EH (cell line): ENCODE data around the gene PARVB.
A peak's percentile ranks its signal among the peaks of the same experiment; 100 is the strongest.

Experiments used
- DNase-seq: peaks from one replicate; pipeline ENCODE4 v3.0.0-alpha.2; 2015; ENCODE audit warnings: low read depth

PARVB gene

DNA sequence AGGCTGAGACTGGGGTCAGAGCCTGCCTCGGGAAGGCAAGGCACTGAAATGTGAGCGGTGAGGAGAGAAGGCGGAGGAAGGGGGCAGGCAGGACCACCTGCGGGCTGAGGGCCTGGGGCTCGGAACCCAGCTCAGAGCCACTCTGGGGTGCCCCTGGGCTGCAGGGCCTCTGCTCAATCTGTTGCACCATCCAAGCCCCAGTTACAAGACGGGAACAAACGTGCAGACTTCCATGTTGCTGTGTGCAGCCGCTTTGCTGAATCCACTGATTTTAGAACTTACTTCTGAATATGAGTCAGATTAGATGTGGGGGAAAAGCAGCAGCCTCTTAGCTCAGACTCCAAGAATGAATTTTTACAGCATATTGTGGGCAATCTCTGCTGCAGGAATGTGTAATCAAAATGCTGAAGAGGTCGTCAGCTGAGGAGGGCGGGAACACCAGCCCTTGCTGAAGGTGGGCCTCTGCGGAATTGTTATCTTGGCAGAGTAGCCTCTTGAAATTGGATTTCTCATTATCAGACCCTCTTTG lies 178.2 kb downstream of the PARVB start:
- DNase-seq = peak; percentile 90

GRCh38 chr22:44203203-44203602 lies 179.1 kb downstream of the PARVB start:
- no peak for DNase-seq

- no peak for DNase-seq
Measured at GRCh38 chr22:44204739-44205515, 180.8 kb downstream of the PARVB start.

DNA sequence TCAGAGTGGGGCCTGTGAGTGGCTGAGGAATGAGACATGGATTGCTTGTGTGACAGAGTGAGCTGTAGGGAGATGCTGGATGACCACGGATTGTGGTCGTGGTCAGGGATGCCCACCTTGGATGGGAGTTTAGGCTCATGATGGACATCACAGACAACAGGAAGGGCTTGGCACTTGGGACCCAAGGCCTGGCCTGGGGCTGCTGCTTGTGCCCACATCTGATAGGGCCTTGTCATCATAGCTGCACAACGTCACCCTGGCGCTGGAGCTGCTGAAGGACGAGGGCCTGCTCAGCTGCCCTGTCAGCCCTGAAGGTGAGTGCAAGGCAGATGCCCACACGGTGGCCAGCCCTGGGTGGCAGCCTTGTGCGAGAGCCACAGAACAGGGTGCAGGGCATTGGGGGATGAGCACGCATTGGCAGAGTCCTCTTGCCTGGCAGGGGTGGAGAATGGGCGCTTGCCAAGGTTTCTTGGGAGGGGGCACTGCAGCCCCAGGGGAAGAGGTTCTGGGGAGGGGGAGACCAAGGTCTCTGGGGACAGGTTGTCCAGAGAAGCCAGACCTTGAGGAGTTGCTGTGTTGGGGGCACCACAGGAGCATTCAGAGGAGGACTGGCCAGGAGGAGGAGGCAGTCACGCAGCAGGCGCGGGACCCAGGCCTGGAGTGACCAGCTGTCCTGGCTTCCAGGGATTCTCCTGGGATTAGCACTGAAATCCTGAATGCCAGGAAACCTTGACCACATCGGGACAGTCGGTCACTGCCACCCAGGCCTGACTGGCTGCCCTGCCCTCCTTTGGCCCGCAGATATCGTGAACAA lies 181.6 kb downstream of the PARVB start:
- no peak for DNase-seq

DNA sequence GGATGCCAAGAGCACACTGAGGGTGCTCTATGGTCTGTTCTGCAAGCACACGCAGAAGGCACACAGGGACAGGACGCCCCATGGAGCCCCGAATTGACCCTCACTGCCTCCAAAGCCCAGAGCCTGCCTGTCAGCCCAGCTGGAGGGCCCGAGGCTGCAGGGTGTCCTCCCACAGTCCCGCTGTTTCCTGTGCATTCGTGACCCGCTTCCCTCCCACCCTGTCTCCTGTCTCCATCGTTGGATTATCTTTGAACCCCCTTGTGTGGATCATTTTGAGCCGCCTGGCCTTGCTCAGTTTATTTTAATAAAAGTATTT lies 182.2 kb downstream of the PARVB start:
- no peak for DNase-seq

DNA sequence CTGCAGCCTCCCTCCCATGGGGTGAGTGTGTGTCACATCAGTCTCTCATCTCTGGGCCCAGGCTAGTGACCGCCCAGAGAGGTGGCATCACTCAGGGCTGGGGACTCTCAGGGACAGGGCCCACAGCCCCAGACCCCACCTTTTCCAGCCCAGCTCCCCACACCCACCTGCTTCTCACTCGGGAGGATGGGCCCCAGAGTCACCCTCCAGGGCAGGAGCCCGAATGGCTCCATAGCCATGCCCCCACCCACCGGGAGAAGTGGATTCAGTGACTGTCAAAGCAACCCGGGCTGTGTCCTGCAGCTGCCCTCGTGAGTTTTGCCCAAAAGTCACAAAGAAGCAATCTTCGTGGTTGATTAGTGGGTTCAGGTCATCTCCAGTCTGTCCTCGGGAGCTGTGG lies 182.6 kb downstream of the PARVB start:
- DNase-seq = no peak

- no peak for DNase-seq
Measured at GRCh38 chr22:44207173-44207980, 183.3 kb downstream of the PARVB start.

DNA sequence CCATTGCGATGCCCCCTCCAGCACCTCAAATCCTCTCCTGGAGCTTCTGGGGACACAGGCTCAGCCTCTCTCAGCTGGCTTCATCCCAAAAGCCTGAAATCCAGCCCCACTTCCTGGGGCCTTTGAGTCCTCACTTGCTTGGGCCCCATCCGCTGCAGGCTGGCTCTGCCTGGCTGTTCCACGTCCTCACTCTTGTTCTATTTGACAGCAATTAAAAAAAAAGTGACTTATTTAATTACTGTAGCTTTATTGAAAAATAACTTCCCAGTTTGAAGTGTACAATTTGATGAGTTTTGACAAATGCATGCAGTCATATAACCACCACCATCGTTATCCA lies 183.8 kb downstream of the PARVB start:
- no peak for DNase-seq

GRCh38 chr22:44209343-44209742 lies 185.2 kb downstream of the PARVB start:
- no peak for DNase-seq

GRCh38 chr22:44210722-44211121 lies 186.6 kb downstream of the PARVB start:
- peak; percentile 67 for DNase-seq

DNA sequence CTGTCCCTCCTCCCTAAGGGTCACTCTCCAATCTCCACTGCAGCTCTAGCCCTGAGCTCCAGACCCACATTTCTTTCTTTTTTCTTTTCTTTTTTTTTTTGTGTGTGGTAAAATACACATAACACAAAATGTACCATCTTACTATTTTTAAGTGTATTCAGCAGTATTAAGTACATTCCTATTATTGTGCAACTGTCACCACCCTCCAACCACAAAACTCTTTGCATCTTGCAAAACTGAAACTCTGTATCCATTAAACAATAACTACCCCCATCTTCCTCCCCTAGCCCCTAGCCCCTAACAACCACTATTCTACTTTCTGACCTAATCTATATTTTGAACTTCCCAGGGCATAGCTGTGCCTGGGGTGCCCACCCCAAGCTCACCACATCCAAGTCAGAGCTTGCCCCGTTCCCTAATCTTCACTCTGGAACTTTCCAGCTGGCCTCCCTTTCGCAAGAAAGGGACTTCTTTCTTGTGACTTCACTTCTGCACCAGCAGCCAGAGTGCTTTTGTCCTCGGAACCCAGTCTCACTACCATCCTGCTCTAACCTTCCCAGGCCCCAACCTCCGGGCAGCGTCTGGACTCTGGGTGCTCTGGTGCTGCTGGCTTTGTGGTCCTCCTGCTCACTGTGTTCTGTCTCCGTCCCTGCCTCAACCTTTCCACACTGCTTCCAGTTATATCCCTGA lies 187.3 kb downstream of the PARVB start:
- DNase-seq = no peak

DNA sequence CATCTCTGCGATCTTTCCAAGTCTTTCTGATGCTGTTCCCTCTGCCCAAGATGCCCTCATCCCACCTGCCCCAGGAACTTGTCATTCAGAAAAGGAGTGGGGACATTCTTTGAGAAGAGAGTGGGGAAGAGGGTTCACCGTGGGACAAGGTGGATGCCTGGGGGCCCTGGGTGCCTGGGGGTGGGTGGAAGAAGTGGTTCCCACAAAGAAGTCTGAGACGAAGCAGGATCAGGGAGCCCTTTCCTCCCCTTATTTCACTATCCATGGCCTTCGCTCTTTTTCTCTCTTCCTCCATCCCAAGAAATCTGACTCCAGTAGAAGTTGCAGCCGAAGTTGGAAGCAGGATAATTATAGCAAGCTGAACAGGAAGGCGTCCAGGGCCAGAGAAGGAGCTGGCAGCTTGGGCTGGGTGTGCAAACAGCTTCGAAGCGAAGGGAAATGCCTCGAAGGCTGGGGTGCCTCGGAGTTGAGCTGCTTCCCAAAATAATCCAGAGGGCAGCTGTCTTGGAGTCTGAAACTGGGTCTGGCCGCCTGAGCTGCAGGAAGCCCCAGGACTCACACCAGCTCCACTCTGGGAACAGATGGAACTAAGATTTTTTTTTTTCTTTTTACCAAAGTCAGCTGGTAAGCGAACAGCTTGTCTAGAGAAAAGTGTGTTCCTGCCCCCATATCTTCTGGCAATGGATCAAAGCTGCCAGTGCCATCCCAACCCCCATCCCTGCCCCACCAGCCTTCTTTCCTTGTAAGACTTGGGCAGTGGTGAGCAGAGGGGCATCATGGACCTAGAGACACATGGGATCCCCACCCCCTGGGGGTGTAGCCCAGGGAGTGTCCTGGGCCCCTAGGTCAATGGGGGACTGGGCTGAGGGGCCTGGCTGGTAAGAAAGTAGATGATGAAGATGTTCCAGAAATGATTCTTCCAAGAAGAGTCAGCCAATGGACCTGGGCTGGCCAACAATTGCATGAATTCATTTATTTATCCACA lies 188.1 kb downstream of the PARVB start:
- peak; percentile 70 for DNase-seq

DNA sequence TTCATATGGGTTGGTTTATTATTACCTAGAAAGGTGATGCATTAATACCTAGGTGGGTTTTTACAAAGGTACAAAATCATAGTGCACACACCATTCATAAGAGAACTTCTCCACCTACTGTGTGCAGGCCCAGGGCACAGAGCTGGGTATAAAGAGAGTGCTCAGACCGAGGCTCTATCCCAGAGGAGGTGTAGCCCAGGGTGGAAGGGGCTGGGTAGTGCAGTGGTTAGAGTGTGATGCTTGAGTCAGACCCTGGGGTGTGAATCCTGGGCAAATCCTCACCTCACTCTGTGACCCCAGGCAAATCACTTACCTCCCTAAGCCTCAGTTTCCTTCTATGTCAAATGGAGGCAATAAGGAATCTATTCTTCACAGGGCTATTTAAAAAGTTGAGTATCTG lies 188.8 kb downstream of the PARVB start:
- no peak for DNase-seq

- no peak for DNase-seq
Measured at GRCh38 chr22:44213489-44214043, 189.5 kb downstream of the PARVB start.

DNA sequence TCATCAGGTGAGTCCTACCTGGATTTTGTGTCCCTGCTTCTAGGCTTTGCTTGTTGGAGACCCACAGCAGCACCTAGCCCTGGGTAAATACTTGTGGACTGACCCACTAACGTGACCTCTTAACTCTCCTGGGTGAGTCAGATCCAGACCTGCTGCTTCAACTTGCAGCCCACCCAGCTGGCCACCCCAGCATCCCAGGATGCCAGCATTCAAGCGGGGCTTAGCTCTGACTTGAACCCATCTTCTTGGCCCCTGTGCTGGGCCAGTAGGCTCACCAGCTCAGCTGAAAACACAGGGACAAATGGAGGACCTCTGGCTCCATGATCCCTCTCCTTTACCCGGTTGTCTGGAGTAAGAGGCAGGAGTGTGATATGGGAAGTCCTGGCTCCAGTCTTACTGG lies 190.1 kb downstream of the PARVB start:
- DNase-seq = no peak

GRCh38 chr22:44214764-44215163 lies 190.7 kb downstream of the PARVB start:
- DNase-seq = no peak

GRCh38 chr22:44215287-44215686 lies 191.2 kb downstream of the PARVB start:
- DNase-seq = no peak

DNA sequence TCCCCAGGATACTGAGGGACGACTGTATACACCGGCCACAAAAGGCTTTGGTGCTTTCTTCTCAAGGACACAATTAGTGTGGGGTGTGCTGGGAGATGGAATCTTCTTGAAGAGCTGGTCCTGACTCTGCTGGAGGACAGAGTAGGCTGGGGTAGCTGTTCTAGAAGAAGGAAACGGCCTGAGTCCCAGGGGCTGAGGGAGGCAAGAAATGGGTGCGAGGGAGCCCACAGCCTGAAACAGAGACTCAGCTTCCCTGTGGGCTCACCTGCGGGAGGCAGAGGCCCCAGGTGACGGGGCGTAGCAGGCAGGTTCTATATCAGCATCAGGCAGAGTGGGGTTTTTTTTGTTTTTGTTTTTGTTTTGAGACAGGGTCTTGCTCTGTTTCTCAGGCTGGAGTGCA lies 193.2 kb downstream of the PARVB start:
- DNase-seq = no peak

DNA sequence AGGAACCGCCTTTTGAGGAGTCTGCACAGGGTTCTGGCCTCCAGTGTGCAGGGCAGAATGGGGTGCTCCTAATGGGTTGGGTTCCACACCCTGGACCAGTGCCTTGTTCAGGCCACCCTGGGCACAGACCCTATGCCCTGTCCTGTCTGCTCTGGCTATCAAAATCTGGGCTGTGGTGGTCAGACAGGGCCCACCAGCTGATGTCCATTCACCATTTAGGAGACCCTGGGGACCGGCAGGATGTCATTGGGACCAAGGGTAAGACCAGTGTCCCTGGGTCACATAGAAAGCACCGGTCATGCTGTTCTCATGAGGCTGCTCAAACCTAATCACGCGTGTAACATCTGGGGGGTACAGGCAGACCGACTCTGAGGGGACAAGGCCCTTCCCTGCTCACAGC lies 194.0 kb downstream of the PARVB start:
- no peak for DNase-seq

DNA sequence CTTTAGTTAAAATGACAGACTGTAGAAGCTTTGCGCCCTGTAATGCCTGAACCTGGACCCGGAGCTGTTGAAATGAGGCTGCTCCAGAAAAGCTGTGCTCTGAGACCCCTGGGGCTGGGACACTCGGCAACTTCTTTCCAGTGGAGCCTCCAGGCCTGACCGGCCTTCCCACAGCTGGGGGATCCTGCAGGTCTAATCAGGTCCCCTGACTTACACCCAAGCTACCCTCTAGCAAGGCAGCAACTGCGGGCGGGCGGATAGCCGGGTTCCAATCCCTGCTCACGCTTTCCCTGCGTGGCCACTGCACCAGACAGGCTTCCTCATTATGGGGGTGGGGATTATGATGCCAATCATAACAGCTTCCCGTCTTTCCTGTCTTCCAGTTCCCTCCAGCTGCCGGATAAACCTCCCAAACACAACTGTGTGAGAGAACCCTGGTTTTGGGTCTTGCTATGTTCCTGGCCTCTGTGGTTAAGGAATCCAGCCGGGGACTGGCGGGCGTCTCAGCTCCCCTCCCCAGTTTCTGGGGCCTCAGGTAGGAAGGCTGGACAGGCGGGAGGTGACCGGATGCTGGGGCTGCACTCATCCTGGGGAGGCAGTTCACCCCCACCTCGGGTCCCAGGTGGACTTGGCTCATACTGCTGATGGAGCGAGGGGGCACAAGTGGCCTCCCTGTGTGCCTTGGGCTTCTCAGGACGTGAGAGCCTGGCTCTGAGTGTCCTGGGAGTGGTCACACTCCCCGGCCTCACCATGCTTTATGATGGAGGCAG lies 195.2 kb downstream of the PARVB start:
- DNase-seq = no peak
